Measurements from ENCODE around the gene TENM3.

Gene TENM3

GRCh38 chr4:182224192-182224850 lies 18.9 kb upstream of the TENM3 start:
- Histone ChIP-seq H3K27ac (ENCODE audit: low read depth, low read length) (no peak overlapping the region), H3K4me1 (ENCODE audit: control insufficient read depth, low read length) (no peaks in the 10 kb centered on the region), H3K4me3 (ENCODE audit: low read length) (no peak overlapping the region), H3K9me3 (ENCODE audit: control insufficient read depth, insufficient read depth, low read length) (no peaks in the 10 kb centered on the region), H3K4me2 (ENCODE audit: low read length) (no peak overlapping the region), H3K36me3 (ENCODE audit: control insufficient read depth, low read length) (no peaks in the 10 kb centered on the region), H3K9me2 (replicated peaks; ENCODE audit: control insufficient read depth, low read length) (no peaks in the 10 kb centered on the region), H3K79me2 (ENCODE audit: control insufficient read depth, low read length) (no peaks in the 10 kb centered on the region), H4K20me1 (ENCODE audit: control insufficient read depth, insufficient read depth, low read depth, low read length) (no peaks in the 10 kb centered on the region), H3K27me3 (ENCODE audit: control insufficient read depth, low read length) (no peaks in the 10 kb centered on the region), H3F3A (ENCODE audit: control insufficient read depth, insufficient read depth) (no peaks in the 10 kb centered on the region)
- TF ChIP-seq CTCF (IDR thresholded peaks at IDR 0.05; ENCODE audit: low read depth, low read length, poor library complexity, severe bottlenecking) (no peak), EZH2phosphoT487 (IDR thresholded peaks at IDR 0.05; ENCODE audit: borderline replicate concordance, low read length) (no peak)

GRCh38 chr4:182225257-182225852 lies 17.8 kb upstream of the TENM3 start:
- Histone ChIP-seq H3K4me2 (ENCODE audit: low read length) (no peak overlapping the region), H3K79me2 (ENCODE audit: control insufficient read depth, low read length) (no peaks in the 10 kb centered on the region)
- TF ChIP-seq CTCF (IDR thresholded peaks at IDR 0.05; ENCODE audit: low read depth, low read length, poor library complexity, severe bottlenecking), result no peak
- no peak for TF ChIP-seq EZH2phosphoT487 (IDR thresholded peaks at IDR 0.05; ENCODE audit: borderline replicate concordance, low read length)

GRCh38 chr4:182227611-182228010 lies 15.6 kb upstream of the TENM3 start:
- TF ChIP-seq EZH2phosphoT487 (IDR thresholded peaks at IDR 0.05; ENCODE audit: borderline replicate concordance, low read length) (no peak), CTCF (IDR thresholded peaks at IDR 0.05; ENCODE audit: low read depth, low read length, poor library complexity, severe bottlenecking) (no peak)
- Histone ChIP-seq H3F3A (ENCODE audit: control insufficient read depth, insufficient read depth) (no peaks in the 10 kb centered on the region), H3K27me3 (ENCODE audit: control insufficient read depth, low read length) (no peaks in the 10 kb centered on the region), H3K79me2 (ENCODE audit: control insufficient read depth, low read length) (no peaks in the 10 kb centered on the region), H3K27ac (ENCODE audit: low read depth, low read length) (no peak overlapping the region), H3K4me1 (ENCODE audit: control insufficient read depth, low read length) (no peaks in the 10 kb centered on the region), H3K4me2 (ENCODE audit: low read length) (no peak overlapping the region), H3K9me2 (replicated peaks; ENCODE audit: control insufficient read depth, low read length) (no peaks in the 10 kb centered on the region), H3K4me3 (ENCODE audit: low read length) (no peak overlapping the region), H4K20me1 (ENCODE audit: control insufficient read depth, insufficient read depth, low read depth, low read length) (no peaks in the 10 kb centered on the region), H3K36me3 (ENCODE audit: control insufficient read depth, low read length) (no peaks in the 10 kb centered on the region), H3K9me3 (ENCODE audit: control insufficient read depth, insufficient read depth, low read length) (peaks cover 1% of the 10 kb centered on the region; the same call in 1 of the 2 replicates)

More at GRCh38 chr4:182225257-182225852, 17.8 kb upstream of the TENM3 start:
- Histone ChIP-seq H3K27me3 (ENCODE audit: control insufficient read depth, low read length) (no peaks in the 10 kb centered on the region), H3K4me3 (ENCODE audit: low read length) (no peak overlapping the region), H4K20me1 (ENCODE audit: control insufficient read depth, insufficient read depth, low read depth, low read length) (no peaks in the 10 kb centered on the region), H3K9me3 (ENCODE audit: control insufficient read depth, insufficient read depth, low read length) (no peaks in the 10 kb centered on the region), H3K4me1 (ENCODE audit: control insufficient read depth, low read length) (no peaks in the 10 kb centered on the region), H3K9me2 (replicated peaks; ENCODE audit: control insufficient read depth, low read length) (no peaks in the 10 kb centered on the region), H3F3A (ENCODE audit: control insufficient read depth, insufficient read depth) (no peaks in the 10 kb centered on the region), H3K27ac (ENCODE audit: low read depth, low read length) (no peak overlapping the region), H3K36me3 (ENCODE audit: control insufficient read depth, low read length) (no peaks in the 10 kb centered on the region)
